IMR-90 (cell line): ENCODE measurements around the gene HS6ST2. TPM values are rescaled to one million over a fixed set of nuclear protein-coding genes. Genes with fewer than 3 reads are reported as not detected.

ENCODE experiments used
- ATAC-seq: fragments of 200-7000 bp; cut with Tn5 transposase; 2 replicates; pipeline ENCODE4 v1.9.1; 2020; ENCODE audit warnings: low read depth, mild to moderate bottlenecking, moderate library complexity
- BruUV-seq: library from RNA; stranded (reverse); fragments of 400-500 nt; replicated peaks from 2 replicates; lab custom pipeline; 2021; lab: Mats Ljungman, UMichigan
- CTCF ChIA-PET: fragments of 300-600 bp; formaldehyde crosslinking; extraction: SDS; loops from one replicate; lab custom pipeline; 2021; ENCODE audit warnings: antibody characterized with exemption; lab: Yijun Ruan, JAX
- POLR2A ChIA-PET: fragments of 300-600 bp; sonication (Branson Sonifier 250); formaldehyde crosslinking; loops from one replicate; lab custom pipeline; 2022; ENCODE audit warnings: antibody characterized with exemption; ENCODE audit not compliant: unreplicated experiment; lab: Charles Lee
- DNase-seq: peaks from one replicate; pipeline ENCODE4 v3.0.0; 2013
- H2AFZ ChIP-seq: replicated peaks from 2 replicates; pipeline ENCODE3; 2013; ENCODE audit warnings: low read length, mild to moderate bottlenecking; ENCODE audit not compliant: poor library complexity
- H2AK5ac ChIP-seq: 2 replicates; pipeline ENCODE4 v1.6.1; 2013; ENCODE audit warnings: low read depth, low read length, inconsistent platforms
- H2AK9ac ChIP-seq: replicated peaks from 2 replicates; pipeline ENCODE3; 2013; ENCODE audit warnings: mild to moderate bottlenecking, low read depth, low read length, moderate library complexity; ENCODE audit not compliant: poor library complexity
- H2BK120ac ChIP-seq: 2 replicates; pipeline ENCODE4 v1.6.1; 2013; ENCODE audit warnings: low read depth, low read length, inconsistent platforms
- H2BK15ac ChIP-seq: 3 replicates; pipeline ENCODE4 v1.6.1; 2013; ENCODE audit warnings: low read depth, low read length, inconsistent platforms
- H2BK20ac ChIP-seq: 2 replicates; pipeline ENCODE4 v1.6.1; 2013; ENCODE audit warnings: low read depth, mild to moderate bottlenecking, inconsistent platforms, low read length, moderate library complexity
- H2BK5ac ChIP-seq: 2 replicates; pipeline ENCODE4 v1.6.1; 2013; ENCODE audit warnings: mild to moderate bottlenecking, low read depth, low read length, inconsistent platforms; ENCODE audit not compliant: poor library complexity, severe bottlenecking
- H3K14ac ChIP-seq: replicated peaks from 2 replicates; pipeline ENCODE4 v1.6.1; 2013; ENCODE audit warnings: low read depth, low read length, inconsistent platforms
- H3K18ac ChIP-seq: 2 replicates; pipeline ENCODE4 v1.6.1; 2013; ENCODE audit warnings: low read depth, low read length, control low read depth
- H3K23ac ChIP-seq: 2 replicates; pipeline ENCODE4 v1.6.1; 2013; ENCODE audit warnings: low read depth, low read length, inconsistent platforms
- H3K27ac ChIP-seq: 2 replicates; pipeline ENCODE4 v1.5.1; 2013; ENCODE audit warnings: mild to moderate bottlenecking, control low read depth, low read length; ENCODE audit not compliant: insufficient read depth
- H3K27me3 ChIP-seq: 2 replicates; pipeline ENCODE4 v1.6.1; 2013; ENCODE audit warnings: low read length; ENCODE audit not compliant: control insufficient read depth, insufficient read depth
- H3K36me3 ChIP-seq: 2 replicates; pipeline ENCODE4 v1.6.1; 2013; ENCODE audit warnings: low read length, mixed read lengths; ENCODE audit not compliant: control insufficient read depth, insufficient read depth
- H3K4ac ChIP-seq: 2 replicates; pipeline ENCODE4 v1.6.1; 2013; ENCODE audit warnings: low read depth, low read length, inconsistent platforms
- H3K4me1 ChIP-seq: 2 replicates; pipeline ENCODE4 v1.6.1; 2013; ENCODE audit warnings: low read length, mixed read lengths; ENCODE audit not compliant: control insufficient read depth, insufficient read depth
- H3K4me2 ChIP-seq: 2 replicates; pipeline ENCODE4 v1.6.1; 2013; ENCODE audit warnings: low read depth, mild to moderate bottlenecking, control low read depth, low read length, moderate library complexity
- H3K4me3 ChIP-seq: 2 replicates; pipeline ENCODE4 v1.5.1; 2013; ENCODE audit warnings: low read depth, mild to moderate bottlenecking, control low read depth, low read length, moderate library complexity; ENCODE audit not compliant: insufficient read depth
- H3K56ac ChIP-seq: 2 replicates; pipeline ENCODE4 v1.6.1; 2013; ENCODE audit warnings: low read length, inconsistent platforms; ENCODE audit not compliant: insufficient read depth; ENCODE audit errors: extremely low read depth
- H3K79me1 ChIP-seq, 2 experiments: 2 replicates each; pipeline ENCODE4 v1.6.1; 2013; ENCODE audit warnings: low read length in 2 of 2, inconsistent platforms in 1 of 2, low read depth in 1 of 2
- H3K9ac ChIP-seq: 2 replicates; pipeline ENCODE4 v1.6.1; 2013; ENCODE audit warnings: low read depth, low read length, control low read depth
- H3K9me1 ChIP-seq: 2 replicates; pipeline ENCODE4 v1.6.1; 2013; ENCODE audit warnings: low read length, inconsistent platforms; ENCODE audit not compliant: insufficient read depth
- H3K9me3 ChIP-seq: 2 replicates; pipeline ENCODE4 v1.6.1; 2013; ENCODE audit warnings: low read length; ENCODE audit not compliant: control insufficient read depth, insufficient read depth
- H4K20me1 ChIP-seq: 2 replicates; pipeline ENCODE4 v1.6.1; 2013; ENCODE audit warnings: low read length, inconsistent platforms; ENCODE audit not compliant: insufficient read depth
- H4K5ac ChIP-seq: 2 replicates; pipeline ENCODE4 v1.6.1; 2013; ENCODE audit warnings: mild to moderate bottlenecking, low read depth, low read length, control low read depth
- H4K8ac ChIP-seq, 2 experiments: 2 replicates each; pipeline ENCODE4 v1.6.1; 2013; ENCODE audit warnings: low read depth in 2 of 2, low read length in 2 of 2, control low read depth in 1 of 2, inconsistent platforms in 1 of 2
- H4K91ac ChIP-seq: 2 replicates; pipeline ENCODE4 v1.6.1; 2013; ENCODE audit warnings: low read depth, low read length, inconsistent platforms; ENCODE audit not compliant: insufficient read depth
- BHLHE40 ChIP-seq: fragments of 150-350 bp; IDR thresholded peaks from 2 replicates; pipeline ENCODE4 v1.6.1; 2016; ENCODE audit warnings: mild to moderate bottlenecking, low read depth, low read length
- CEBPB ChIP-seq: IDR thresholded peaks from 2 replicates; pipeline ENCODE4 v1.6.1; 2012; ENCODE audit warnings: low read depth, low read length, improper control_type of control experiment
- CHD1 ChIP-seq: IDR thresholded peaks from 2 replicates; pipeline ENCODE4 v1.6.1; 2012; ENCODE audit warnings: low read depth, low read length, improper control_type of control experiment
- MAFK ChIP-seq: IDR thresholded peaks from 2 replicates; pipeline ENCODE4 v1.6.1; 2012; ENCODE audit warnings: low read depth, low read length, improper control_type of control experiment
- MAZ ChIP-seq: IDR thresholded peaks from 2 replicates; pipeline ENCODE4 v1.6.1; 2012; ENCODE audit warnings: low read depth, mild to moderate bottlenecking, low read length, improper control_type of control experiment, moderate library complexity, borderline replicate concordance
- NFE2L2 ChIP-seq: fragments of 150-350 bp; IDR thresholded peaks from 2 replicates; pipeline ENCODE4 v1.6.1; 2016; ENCODE audit warnings: low read depth, mild to moderate bottlenecking, low read length
- POLR2A ChIP-seq: IDR thresholded peaks from 2 replicates; pipeline ENCODE4 v1.6.1; 2012; ENCODE audit warnings: mild to moderate bottlenecking, low read depth, low read length
- RAD21 ChIP-seq: IDR thresholded peaks from 2 replicates; pipeline ENCODE4 v1.6.1; 2012; ENCODE audit warnings: low read length, improper control_type of control experiment
- RCOR1 ChIP-seq: IDR thresholded peaks from 2 replicates; pipeline ENCODE4 v1.6.1; 2012; ENCODE audit warnings: mild to moderate bottlenecking, low read length, improper control_type of control experiment; ENCODE audit not compliant: insufficient replicate concordance
- SMC3 ChIP-seq: fragments of 150-350 bp; IDR thresholded peaks from 2 replicates; pipeline ENCODE4 v1.6.1; 2016; ENCODE audit warnings: low read depth, mild to moderate bottlenecking, antibody characterized with exemption, low read length, moderate library complexity
- WGBS, 2 experiments: methylation state at CpG; one replicate each; pipeline versions ENCODE4 v1.1.5 to v1.1.7; 2013; ENCODE audit warnings: missing lambda C conversion rate in 2 of 2; ENCODE audit not compliant: insufficient read length in 1 of 2; ENCODE audit errors: extremely low coverage in 2 of 2; 5-methylcytosine and 5-hydroxymethylcytosine counted together
- dilution Hi-C: fragments of 300-500 bp; cut with HindIII; formaldehyde crosslinking; loops from one replicate; pipeline ENCODE4 v1.14.3; 2018; ENCODE audit warnings: low sequenced_read_pairs; ENCODE audit not compliant: unreplicated experiment
- in situ Hi-C: fragments of 300-500 bp; cut with MboI; formaldehyde crosslinking; loops from 3 replicates; pipeline ENCODE4 v1.14.3; 2019; ENCODE audit warnings: low sequenced_read_pairs, inconsistent platforms, mixed read lengths
- intact Hi-C: fragments of 100-400 bp; cut with micrococcal nuclease; formaldehyde crosslinking; loops from 2 replicates; pipeline ENCODE4 v1.10.0; 2022
- polyA plus RNA-seq, 3 experiments: library from polyadenylated mRNA; depleted of rRNA; stranded (reverse); fragments of >200 nt; gene quantifications; 2 replicates each; pipeline ENCODE4 v1.2.3, GENCODE V29; 2012; ENCODE audit warnings: low replicate concordance in 1 of 3
- total RNA-seq: library from RNA; depleted of rRNA; stranded (reverse); fragments of >200 nt; gene quantifications from 2 replicates; pipeline ENCODE4 v1.2.3, GENCODE V29; 2012
- TF ChIP-seq, protein P1 (sequence below): fragments of 150-350 bp; IDR thresholded peaks from 2 replicates; pipeline ENCODE4 v1.6.1; 2016; ENCODE audit warnings: low read depth, mild to moderate bottlenecking, low read length, moderate library complexity, borderline replicate concordance
- TF ChIP-seq, protein P2 (sequence below): fragments of 150-350 bp; IDR thresholded peaks from 2 replicates; pipeline ENCODE4 v1.6.1; 2017; ENCODE audit warnings: mild to moderate bottlenecking, antibody characterized with exemption, low read length, low read depth

The HS6ST2 gene
- total and polyA plus RNA-seq, 2 of the 4 experiments (the other 2 are of a cell fraction), result not detected

DNA sequence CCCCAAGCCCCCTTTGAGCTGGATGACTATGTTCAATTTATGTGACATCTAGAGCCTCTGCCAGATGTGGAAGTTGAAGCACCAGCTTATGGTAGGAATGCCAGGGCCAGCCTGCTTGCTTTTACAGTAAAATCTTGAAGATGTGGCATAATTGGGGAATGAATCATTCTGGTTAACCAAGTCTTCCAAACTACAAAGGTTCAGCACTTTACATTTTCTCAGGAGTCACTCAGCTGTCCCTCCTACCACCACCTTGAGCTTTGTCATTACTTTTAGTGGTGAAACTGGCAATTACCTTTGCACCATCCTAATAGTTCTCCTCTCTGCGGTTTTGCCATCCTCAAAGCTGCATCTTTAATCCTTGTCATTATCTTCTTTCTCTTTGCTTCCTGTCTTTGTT, 172.2 kb downstream of the HS6ST2 start:
- no peak overlapping the region for H2BK20ac ChIP-seq
- no peak overlapping the region for H3K9ac ChIP-seq
- no peak overlapping the region for H4K91ac ChIP-seq
- H3K27ac ChIP-seq, result no peak overlapping the region
- H3K79me1 ChIP-seq, result no peaks in the 10 kb centered on the region
- no peak overlapping the region for H3K14ac ChIP-seq
- H2AK5ac ChIP-seq, result no peak overlapping the region
- BruUV-seq, result no TSS peak
- DNase-seq, result no peak
- no peaks in the 10 kb centered on the region for H3K9me1 ChIP-seq
- no peak overlapping the region for H3K4me2 ChIP-seq
- POLR2A ChIA-PET, result no interaction called here
- no peak overlapping the region for H3K23ac ChIP-seq
- no peaks in the 10 kb centered on the region for H4K20me1 ChIP-seq
- dilution Hi-C loops (no loop called here), intact Hi-C loops (no loop called here), in situ Hi-C loops (no loop called here)
- H3K18ac ChIP-seq, result no peak overlapping the region
- WGBS, 2 experiments, result 83% methylated on average over 1 of the region's 1 CpG; no CpG with 5 or more reads in 1 of the 2 experiments
- H3K4ac ChIP-seq, result no peak overlapping the region
- no peak overlapping the region for H2AK9ac ChIP-seq
- no peak for ATAC-seq
- no peak overlapping the region for H3K4me3 ChIP-seq
- no peaks in the 10 kb centered on the region for H3K9me3 ChIP-seq
- CTCF ChIA-PET, result interaction anchor here (0.6 kb wide), 1 partner anchor 237 kb away, joined by 3 read pairs; no protein-coding TSS in a partner anchor
- H2BK5ac ChIP-seq, result no peak overlapping the region
- H3K27me3 ChIP-seq, result no peaks in the 10 kb centered on the region; the same call in none of the 2 replicates
- no peaks in the 10 kb centered on the region for H3K36me3 ChIP-seq
- no peak overlapping the region for H2BK120ac ChIP-seq
- H4K5ac ChIP-seq, result no peak overlapping the region
- H2AFZ ChIP-seq, result no peak overlapping the region
- H2BK15ac ChIP-seq, result no peak overlapping the region
- H4K8ac ChIP-seq, result no peak overlapping the region
- H3K4me1 ChIP-seq, result no peaks in the 10 kb centered on the region
- H3K56ac ChIP-seq, result no peak overlapping the region
- TF ChIP-seq MAZ (no peak), BHLHE40 (no peak), RCOR1 (no peak), SMC3 (no peak), CHD1 (no peak), CEBPB (no peak), POLR2A (no peak), MAFK (no peak), RAD21 (no peak), NFE2L2 (no peak)
- TF ChIP-seq, protein P1, sequence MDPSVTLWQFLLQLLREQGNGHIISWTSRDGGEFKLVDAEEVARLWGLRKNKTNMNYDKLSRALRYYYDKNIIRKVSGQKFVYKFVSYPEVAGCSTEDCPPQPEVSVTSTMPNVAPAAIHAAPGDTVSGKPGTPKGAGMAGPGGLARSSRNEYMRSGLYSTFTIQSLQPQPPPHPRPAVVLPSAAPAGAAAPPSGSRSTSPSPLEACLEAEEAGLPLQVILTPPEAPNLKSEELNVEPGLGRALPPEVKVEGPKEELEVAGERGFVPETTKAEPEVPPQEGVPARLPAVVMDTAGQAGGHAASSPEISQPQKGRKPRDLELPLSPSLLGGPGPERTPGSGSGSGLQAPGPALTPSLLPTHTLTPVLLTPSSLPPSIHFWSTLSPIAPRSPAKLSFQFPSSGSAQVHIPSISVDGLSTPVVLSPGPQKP, result no peak
- TF ChIP-seq, protein P2, sequence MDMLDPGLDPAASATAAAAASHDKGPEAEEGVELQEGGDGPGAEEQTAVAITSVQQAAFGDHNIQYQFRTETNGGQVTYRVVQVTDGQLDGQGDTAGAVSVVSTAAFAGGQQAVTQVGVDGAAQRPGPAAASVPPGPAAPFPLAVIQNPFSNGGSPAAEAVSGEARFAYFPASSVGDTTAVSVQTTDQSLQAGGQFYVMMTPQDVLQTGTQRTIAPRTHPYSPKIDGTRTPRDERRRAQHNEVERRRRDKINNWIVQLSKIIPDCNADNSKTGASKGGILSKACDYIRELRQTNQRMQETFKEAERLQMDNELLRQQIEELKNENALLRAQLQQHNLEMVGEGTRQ, result no peak
